IgD-negative memory B cell (primary cell): Measurements from ENCODE around the gene MCTP1. TPM values are rescaled to one million over a fixed set of nuclear protein-coding genes. Genes with fewer than 3 reads are reported as not detected.

Experiments used
- H3K27ac Mint-ChIP-seq, 3 donors: one replicate each; pipeline ENCODE4 v1.8.0; 2020 to 2022; ENCODE audit warnings: mild to moderate bottlenecking in 3 of 3, mixed read lengths in 3 of 3, moderate library complexity in 1 of 3
- H3K27me3 Mint-ChIP-seq: one replicate; pipeline ENCODE4 v1.8.0; 2021; ENCODE audit warnings: mixed read lengths
- H3K36me3 Mint-ChIP-seq: one replicate; pipeline ENCODE4 v1.8.0; 2020; ENCODE audit warnings: mild to moderate bottlenecking, mixed read lengths
- H3K4me1 Mint-ChIP-seq, 3 donors: one replicate each; pipeline ENCODE4 v1.8.0; 2020 to 2022; ENCODE audit warnings: mixed read lengths in 3 of 3, mild to moderate bottlenecking in 1 of 3
- H3K4me3 Mint-ChIP-seq, 4 donors: one replicate each; pipeline ENCODE4 v1.8.0; 2020 to 2022; ENCODE audit warnings: mild to moderate bottlenecking in 4 of 4, mixed read lengths in 4 of 4, moderate library complexity in 3 of 4
- H3K9me3 Mint-ChIP-seq, 3 donors: one replicate each; pipeline ENCODE4 v1.8.0; 2020 to 2021; ENCODE audit warnings: mixed read lengths in 3 of 3, mild to moderate bottlenecking in 1 of 3
- polyA plus RNA-seq: library from polyadenylated mRNA; unstranded; fragments of 300-500 nt; fragmentation: Illumina TruSeq; gene quantifications from one replicate; pipeline ENCODE4 v1.2.3, GENCODE V29; 2021

The MCTP1 gene
- polyA plus RNA-seq, 1 donor from 2014 or later, result 2.6 TPM

- peaks cover 8% of the 10 kb centered on the region for H3K36me3 Mint-ChIP-seq
- no peak overlapping the region for H3K4me3 Mint-ChIP-seq
- H3K4me1 Mint-ChIP-seq, result no peaks in the 10 kb centered on the region
- no peak overlapping the region for H3K27ac Mint-ChIP-seq
- H3K9me3 Mint-ChIP-seq, result no peaks in the 10 kb centered on the region
- H3K27me3 Mint-ChIP-seq, result no peaks in the 10 kb centered on the region
Measured at GRCh38 chr5:94692581-94692980, 592.3 kb downstream of the MCTP1 start.

- Mint-ChIP-seq H3K27ac (no peak overlapping the region), H3K4me3 (no peak overlapping the region), H3K4me1 (no peaks in the 10 kb centered on the region)
Measured at GRCh38 chr5:94691949-94692348, 592.9 kb downstream of the MCTP1 start.

DNA sequence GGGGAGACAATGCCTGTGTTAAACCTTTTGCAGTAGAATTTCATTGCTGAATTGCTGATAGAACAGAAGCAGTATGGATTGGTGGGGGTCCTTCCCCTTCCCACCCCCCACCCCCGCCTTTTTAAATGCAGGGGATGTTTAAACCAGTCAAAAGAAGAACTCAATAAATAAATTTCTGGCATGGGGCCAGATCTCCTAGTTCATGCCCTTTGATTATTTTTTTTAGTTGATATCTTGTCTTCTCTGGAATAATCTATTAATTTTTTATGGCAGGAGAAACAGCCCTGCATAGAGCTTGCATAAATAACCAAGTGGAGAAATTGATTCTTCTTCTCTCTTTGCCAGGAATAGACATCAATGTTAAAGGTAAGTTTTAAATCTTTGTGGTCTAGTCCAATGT lies 593.6 kb downstream of the MCTP1 start:
- peaks cover 8% of the 10 kb centered on the region for H3K36me3 Mint-ChIP-seq
- H3K9me3 Mint-ChIP-seq, result no peaks in the 10 kb centered on the region
- H3K4me3 Mint-ChIP-seq, result no peak overlapping the region
- no peaks in the 10 kb centered on the region for H3K4me1 Mint-ChIP-seq
- H3K27me3 Mint-ChIP-seq, result no peaks in the 10 kb centered on the region
- H3K27ac Mint-ChIP-seq, result no peak overlapping the region

More at GRCh38 chr5:94691949-94692348, 592.9 kb downstream of the MCTP1 start:
- H3K9me3 Mint-ChIP-seq, result no peaks in the 10 kb centered on the region
- H3K36me3 Mint-ChIP-seq, result peaks cover 8% of the 10 kb centered on the region
- H3K27me3 Mint-ChIP-seq, result no peaks in the 10 kb centered on the region

DNA sequence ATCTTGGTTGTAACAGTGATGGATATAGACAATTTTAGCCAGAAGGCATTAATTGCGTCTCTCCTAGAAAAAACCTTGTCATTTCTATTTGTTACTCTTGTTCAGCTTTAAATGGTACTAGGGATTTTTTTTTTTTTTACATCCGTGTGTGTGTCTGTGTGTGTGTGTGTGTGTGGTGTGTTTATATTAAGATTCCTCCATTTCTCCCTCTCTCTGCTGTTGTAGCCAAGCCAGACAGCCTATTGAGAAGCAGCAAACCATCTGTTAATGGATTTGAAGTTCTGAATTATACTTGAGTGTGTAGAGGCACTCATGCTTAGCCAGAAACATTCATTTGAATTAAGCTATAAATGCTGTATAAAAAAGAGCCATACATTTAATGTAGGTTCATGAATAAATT lies 594.1 kb downstream of the MCTP1 start:
- Mint-ChIP-seq H3K4me1 (no peaks in the 10 kb centered on the region), H3K36me3 (peaks cover 8% of the 10 kb centered on the region), H3K27me3 (no peaks in the 10 kb centered on the region), H3K27ac (no peak overlapping the region), H3K9me3 (no peaks in the 10 kb centered on the region), H3K4me3 (no peak overlapping the region)

DNA sequence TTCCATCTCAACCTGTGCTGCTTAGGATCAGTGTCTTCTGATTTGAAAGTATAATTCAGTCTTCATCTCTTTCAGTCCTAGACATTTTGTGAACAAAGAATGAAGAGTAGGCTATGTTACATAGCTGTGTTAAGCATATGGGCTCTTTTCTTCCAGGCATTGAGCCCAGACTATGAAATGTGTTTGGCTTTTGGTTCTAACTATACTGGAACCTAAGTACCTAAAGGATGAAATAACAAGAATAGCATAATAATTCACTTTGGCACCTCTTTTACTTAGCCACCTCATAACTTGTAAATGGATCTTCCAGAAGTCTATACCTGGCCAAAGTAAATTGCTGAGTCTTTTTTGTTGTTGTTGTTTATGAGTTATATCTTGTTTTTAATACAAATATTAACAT lies 595.0 kb downstream of the MCTP1 start:
- H3K27me3 Mint-ChIP-seq, result no peaks in the 10 kb centered on the region
- no peaks in the 10 kb centered on the region for H3K4me1 Mint-ChIP-seq
- H3K4me3 Mint-ChIP-seq, result no peak overlapping the region
- peaks cover 8% of the 10 kb centered on the region for H3K36me3 Mint-ChIP-seq
- no peak overlapping the region for H3K27ac Mint-ChIP-seq
- no peaks in the 10 kb centered on the region for H3K9me3 Mint-ChIP-seq

GRCh38 chr5:94682814-94683520 lies 601.9 kb downstream of the MCTP1 start:
- H3K36me3 Mint-ChIP-seq, result peaks cover 10% of the 10 kb centered on the region
- no peak overlapping the region for H3K4me3 Mint-ChIP-seq
- no peaks in the 10 kb centered on the region for H3K27me3 Mint-ChIP-seq
- no peaks in the 10 kb centered on the region for H3K9me3 Mint-ChIP-seq
- no peak overlapping the region for H3K27ac Mint-ChIP-seq
- H3K4me1 Mint-ChIP-seq, result no peaks in the 10 kb centered on the region

- Mint-ChIP-seq H3K27ac (no peak overlapping the region), H3K27me3 (no peaks in the 10 kb centered on the region), H3K36me3 (peaks cover 3% of the 10 kb centered on the region), H3K9me3 (no peaks in the 10 kb centered on the region), H3K4me1 (no peaks in the 10 kb centered on the region), H3K4me3 (no peak overlapping the region)
Measured at GRCh38 chr5:94675965-94676618, 608.8 kb downstream of the MCTP1 start.

DNA sequence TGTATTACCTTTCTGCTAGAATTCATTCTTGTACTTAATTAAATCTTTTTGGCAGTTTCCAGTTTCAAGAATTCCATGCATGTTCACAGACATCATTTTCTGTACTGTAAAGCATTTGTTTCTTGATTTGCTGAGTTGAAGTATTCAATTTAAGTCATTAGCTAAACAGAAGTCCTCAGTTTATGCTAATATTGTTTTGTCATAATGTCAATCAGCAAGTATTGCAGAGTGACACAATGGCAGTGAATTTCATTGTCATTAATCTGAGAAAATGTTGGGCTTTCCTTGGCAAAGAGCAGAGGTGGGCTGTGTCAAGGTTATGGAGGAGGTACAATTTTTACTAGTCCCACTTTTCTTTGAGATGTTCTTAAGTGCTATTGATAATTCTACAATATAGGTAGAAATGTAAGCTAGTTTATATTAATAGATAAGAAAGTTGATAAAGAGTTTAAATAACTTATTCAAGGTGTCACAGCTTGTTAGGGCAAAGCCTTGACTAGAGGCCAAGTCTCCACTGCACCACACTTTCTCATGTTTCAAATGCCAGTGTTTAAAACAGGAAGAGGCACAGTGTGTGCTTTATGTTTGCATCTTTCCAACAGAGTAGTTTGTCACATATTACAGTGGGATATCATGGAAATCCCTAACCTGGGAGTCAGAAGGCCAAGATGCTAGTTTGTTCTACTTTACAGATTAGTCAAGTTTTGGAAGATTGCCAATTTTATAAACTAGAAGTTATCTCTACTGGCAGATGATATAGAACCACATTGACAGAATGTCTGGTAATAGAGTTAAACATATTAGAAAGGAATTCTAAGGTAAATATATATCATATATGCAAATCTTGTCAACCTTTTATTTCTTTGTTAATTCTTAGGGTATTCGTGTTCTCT lies 610.2 kb downstream of the MCTP1 start:
- Mint-ChIP-seq H3K27me3 (no peaks in the 10 kb centered on the region), H3K4me3 (no peak overlapping the region)

GRCh38 chr5:94672746-94673145 lies 612.1 kb downstream of the MCTP1 start:
- H3K4me3 Mint-ChIP-seq, result no peak overlapping the region
- peaks cover 6% of the 10 kb centered on the region for H3K36me3 Mint-ChIP-seq
- no peaks in the 10 kb centered on the region for H3K27me3 Mint-ChIP-seq
- H3K9me3 Mint-ChIP-seq, result no peaks in the 10 kb centered on the region
- H3K4me1 Mint-ChIP-seq, result no peaks in the 10 kb centered on the region
- no peak overlapping the region for H3K27ac Mint-ChIP-seq

More for the DNA sequence above, 610.2 kb downstream of the MCTP1 start:
- Mint-ChIP-seq H3K9me3 (no peaks in the 10 kb centered on the region), H3K36me3 (peaks cover 3% of the 10 kb centered on the region), H3K4me1 (no peaks in the 10 kb centered on the region), H3K27ac (no peak overlapping the region)

- Mint-ChIP-seq H3K9me3 (no peaks in the 10 kb centered on the region), H3K4me3 (no peak overlapping the region)
Measured at GRCh38 chr5:94670726-94671125, 614.2 kb downstream of the MCTP1 start.

DNA sequence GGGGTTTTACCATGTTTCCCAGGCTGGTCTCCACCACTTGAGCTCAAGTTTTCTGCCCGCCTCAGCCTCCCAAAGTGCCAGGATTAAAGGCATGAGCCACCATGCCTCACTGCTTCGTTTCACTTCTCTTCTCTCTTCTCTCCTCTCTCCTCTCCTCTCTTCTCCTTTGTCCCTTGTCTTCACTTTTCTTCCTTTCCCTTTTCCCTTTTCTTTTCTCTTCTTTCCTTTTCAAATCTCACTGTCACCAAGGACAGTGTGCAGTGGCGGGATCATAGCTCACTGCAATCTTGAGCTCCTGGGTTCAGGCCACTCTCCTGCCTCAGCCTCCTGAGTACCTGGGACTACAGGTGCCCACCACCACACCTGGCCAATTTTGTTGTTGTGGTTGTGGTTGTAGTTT lies 617.0 kb downstream of the MCTP1 start:
- no peaks in the 10 kb centered on the region for H3K27me3 Mint-ChIP-seq
- H3K4me3 Mint-ChIP-seq, result no peak overlapping the region
- H3K4me1 Mint-ChIP-seq, result no peaks in the 10 kb centered on the region
- no peaks in the 10 kb centered on the region for H3K9me3 Mint-ChIP-seq
- peaks cover 5% of the 10 kb centered on the region for H3K36me3 Mint-ChIP-seq
- peak overlapping the region in 1 of 3 donors; percentile 78 for H3K27ac Mint-ChIP-seq

More at GRCh38 chr5:94670726-94671125, 614.2 kb downstream of the MCTP1 start:
- Mint-ChIP-seq H3K36me3 (peaks cover 5% of the 10 kb centered on the region), H3K27me3 (no peaks in the 10 kb centered on the region), H3K27ac (no peak overlapping the region), H3K4me1 (no peaks in the 10 kb centered on the region)

GRCh38 chr5:94661086-94661485 lies 623.8 kb downstream of the MCTP1 start:
- H3K27ac Mint-ChIP-seq, result no peak overlapping the region
- peaks cover 27% of the 10 kb centered on the region for H3K36me3 Mint-ChIP-seq

DNA sequence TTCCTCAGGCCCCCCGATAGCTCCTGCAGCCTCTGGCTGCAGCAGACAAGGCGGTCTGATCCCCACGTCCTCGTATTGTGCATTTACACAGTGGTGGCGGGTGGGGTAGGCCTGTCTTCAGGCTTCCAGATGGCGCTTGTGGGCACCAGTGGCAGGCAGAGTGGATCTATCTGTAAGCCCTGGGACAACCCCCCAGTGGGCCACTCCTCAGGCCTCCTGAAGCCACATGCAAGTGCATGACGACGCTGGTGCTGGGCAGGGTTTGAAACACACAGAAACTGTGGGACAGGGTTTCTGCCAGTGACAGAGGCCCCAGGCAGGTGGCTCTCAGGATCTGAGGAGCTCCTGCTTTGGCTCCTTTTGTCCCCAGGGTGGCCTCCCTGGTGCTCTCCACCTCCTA lies 624.4 kb downstream of the MCTP1 start:
- Mint-ChIP-seq H3K4me3 (no peak overlapping the region), H3K36me3 (peaks cover 33% of the 10 kb centered on the region), H3K4me1 (peaks cover 0 to 3% (median 0%) of the 10 kb centered on the region in 3 donors), H3K27ac (no peak overlapping the region), H3K9me3 (peaks cover 6 to 31% (median 12%) of the 10 kb centered on the region in 3 donors), H3K27me3 (no peaks in the 10 kb centered on the region)

More at GRCh38 chr5:94661086-94661485, 623.8 kb downstream of the MCTP1 start:
- Mint-ChIP-seq H3K4me1 (peaks cover 0 to 3% (median 0%) of the 10 kb centered on the region in 3 donors), H3K9me3 (peaks cover 4 to 26% (median 10%) of the 10 kb centered on the region in 3 donors), H3K4me3 (peak overlapping the region in 1 of 4 donors; percentile 45), H3K27me3 (no peaks in the 10 kb centered on the region)

DNA sequence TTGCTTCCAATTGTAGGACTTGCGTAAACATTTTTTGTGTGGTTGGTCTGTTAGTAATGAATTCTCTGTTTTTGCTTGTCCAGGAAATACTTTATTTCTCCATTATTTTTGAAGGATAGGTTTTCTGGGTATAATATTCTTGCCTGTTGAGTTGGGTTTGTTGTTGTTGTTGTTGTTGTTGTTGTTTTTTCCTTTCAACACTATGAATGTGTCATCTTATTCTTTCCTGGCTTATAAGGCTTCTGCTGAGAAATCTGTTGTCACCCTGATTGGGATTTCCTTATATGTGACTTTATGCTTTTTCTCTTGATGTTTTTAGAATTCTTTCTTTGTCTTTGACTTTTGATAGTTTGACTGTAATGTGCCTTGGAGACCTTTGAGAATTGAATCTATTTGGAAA lies 626.6 kb downstream of the MCTP1 start:
- peaks cover 11 to 46% (median 18%) of the 10 kb centered on the region in 3 donors for H3K9me3 Mint-ChIP-seq
- H3K36me3 Mint-ChIP-seq, result peaks cover 43% of the 10 kb centered on the region
- H3K27me3 Mint-ChIP-seq, result no peaks in the 10 kb centered on the region
- no peak overlapping the region for H3K27ac Mint-ChIP-seq
- peaks cover 0 to 3% (median 0%) of the 10 kb centered on the region in 3 donors for H3K4me1 Mint-ChIP-seq
- H3K4me3 Mint-ChIP-seq, result peak overlapping the region in 1 of 4 donors; percentile 41
